Mucosa of descending colon (tissue), 3 donors: ENCODE data around the gene NOC2L. TPM values are rescaled to one million over a fixed set of nuclear protein-coding genes. Genes with fewer than 3 reads are reported as not detected.
A peak's percentile ranks its signal among the peaks of the same experiment; 100 is the strongest.
"Not testable (repeated sequence)": the region's sequence is repeated elsewhere in the genome, so short reads cannot be mapped to it uniquely, and the experiment has no call there.

Experiments used
- ATAC-seq: fragments of 200-7000 bp; cut with Tn5 transposase; one replicate; pipeline ENCODE4 v1.9.1; 2020; ENCODE audit warnings: mild to moderate bottlenecking, moderate library complexity
- DNase-seq, 3 donors: peaks; one replicate each; pipeline ENCODE4 v3.0.0-alpha.2; 2020
- H3K36me3 ChIP-seq: fragments of 200-600 bp; one replicate; pipeline ENCODE4 v1.8.0; 2021; ENCODE audit warnings: low read depth, mild to moderate bottlenecking
- H3K4me1 ChIP-seq: fragments of 200-600 bp; one replicate; pipeline ENCODE4 v1.8.0; 2021; ENCODE audit warnings: low read depth, mild to moderate bottlenecking
- H3K4me3 ChIP-seq: fragments of 200-600 bp; one replicate; pipeline ENCODE4 v1.8.0; 2021; ENCODE audit warnings: mild to moderate bottlenecking
- H3K9me3 ChIP-seq: fragments of 200-600 bp; one replicate; pipeline ENCODE4 v1.8.0; 2021; ENCODE audit warnings: mild to moderate bottlenecking
- intact Hi-C, 2 donors: fragments of 100-400 bp; cut with DNase I in 1 of 2; cut with micrococcal nuclease in 1 of 2; formaldehyde crosslinking; loops; one replicate each; pipeline versions ENCODE4 v1.11.0 to v1.11.1; 2022; cut with DNase I, micrococcal nuclease
- total RNA-seq, 3 donors: library from RNA; stranded (reverse); fragmentation: NEBNext Ultra II Directional in 2 of 3; extraction: Animal tissue kit (Norgen Biotek cat#: 25700) in 2 of 3; gene quantifications; one replicate each; pipeline versions ENCODE4 v1.2.1 to v1.2.4, GENCODE V29; 2021 to 2023
- TF ChIP-seq, protein P1 (sequence below): fragments of 200-600 bp; IDR thresholded peaks from one replicate; pipeline ENCODE4 v1.8.0; 2022; ENCODE audit warnings: antibody characterized with exemption, mild to moderate bottlenecking
- donor health status: DM: no; HTN: no; CAD: no; lungs with moderate emphysema.
- donor health status: DM: no; HTN: no; CAD: no.
- donor health status: DM: no; HTN: yes; CAD: no.

NOC2L gene
- total RNA-seq, 3 donors from 2014 or later = 47.3 to 56.2 (median 54.6) TPM

DNA sequence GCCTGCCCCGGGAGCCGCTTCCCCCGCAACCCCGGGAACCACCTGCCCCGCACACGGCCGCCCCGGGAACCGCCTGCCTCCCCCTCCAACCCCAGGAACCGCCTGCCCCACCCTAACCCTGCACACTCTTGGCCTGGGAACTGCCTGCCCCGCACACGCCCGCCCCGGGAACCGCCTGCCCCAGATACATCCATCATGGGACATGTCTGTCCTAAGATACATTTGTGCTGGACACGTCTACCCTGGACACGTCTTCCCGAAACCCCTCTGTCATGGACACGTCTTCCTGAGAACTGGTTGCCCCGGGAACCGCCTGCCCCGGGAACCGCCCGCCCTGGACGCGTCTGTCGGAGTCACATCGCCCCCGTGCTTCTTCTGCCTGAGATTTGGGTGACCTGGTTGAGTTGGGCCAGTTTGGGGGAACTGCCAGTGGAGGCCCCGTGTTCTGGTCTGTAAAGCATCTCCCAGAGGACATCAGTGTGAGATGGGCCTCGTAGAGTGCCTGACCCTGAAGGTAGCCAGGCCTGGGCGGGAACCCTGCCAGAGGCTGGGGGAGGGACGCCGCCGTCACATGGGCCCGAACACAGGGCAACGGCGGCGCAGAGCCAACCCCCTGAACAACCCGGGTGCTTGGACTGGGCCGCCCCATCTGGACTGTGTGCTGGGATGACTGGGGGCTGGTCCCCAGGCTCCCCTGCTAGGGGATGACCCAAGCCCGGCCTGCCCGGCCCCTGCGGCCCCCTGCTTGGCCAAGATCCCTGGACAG, 19.2 kb upstream of the NOC2L start:
- no peak for ATAC-seq

DNA sequence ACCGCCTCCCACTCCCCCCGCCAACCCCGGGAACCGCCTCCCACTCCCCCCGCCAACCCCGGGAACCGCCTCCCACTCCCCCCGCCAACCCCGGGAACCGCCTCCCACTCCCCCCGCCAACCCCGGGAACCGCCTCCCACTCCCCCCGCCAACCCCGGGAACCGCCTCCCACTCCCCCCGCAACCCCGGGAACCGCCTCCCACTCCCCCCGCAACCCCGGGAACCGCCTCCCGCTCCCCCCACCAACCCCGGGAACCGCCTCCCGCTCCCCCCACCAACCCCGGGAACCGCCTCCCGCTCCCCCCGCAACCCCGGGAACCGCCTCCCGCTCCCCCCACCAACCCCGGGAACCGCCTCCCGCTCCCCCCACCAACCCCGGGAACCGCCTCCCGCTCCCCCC, 17.7 kb upstream of the NOC2L start:
- DNase-seq = peak in 1 of 3 donors; percentile 61
- ATAC-seq, H3K36me3 ChIP-seq, H3K4me3 ChIP-seq, H3K4me1 ChIP-seq, intact Hi-C loops, H3K9me3 ChIP-seq: not testable (repeated sequence)

More for the DNA sequence above, 19.2 kb upstream of the NOC2L start:
- DNase-seq = peak in 1 of 3 donors; percentile 20
- TF ChIP-seq, protein P1, sequence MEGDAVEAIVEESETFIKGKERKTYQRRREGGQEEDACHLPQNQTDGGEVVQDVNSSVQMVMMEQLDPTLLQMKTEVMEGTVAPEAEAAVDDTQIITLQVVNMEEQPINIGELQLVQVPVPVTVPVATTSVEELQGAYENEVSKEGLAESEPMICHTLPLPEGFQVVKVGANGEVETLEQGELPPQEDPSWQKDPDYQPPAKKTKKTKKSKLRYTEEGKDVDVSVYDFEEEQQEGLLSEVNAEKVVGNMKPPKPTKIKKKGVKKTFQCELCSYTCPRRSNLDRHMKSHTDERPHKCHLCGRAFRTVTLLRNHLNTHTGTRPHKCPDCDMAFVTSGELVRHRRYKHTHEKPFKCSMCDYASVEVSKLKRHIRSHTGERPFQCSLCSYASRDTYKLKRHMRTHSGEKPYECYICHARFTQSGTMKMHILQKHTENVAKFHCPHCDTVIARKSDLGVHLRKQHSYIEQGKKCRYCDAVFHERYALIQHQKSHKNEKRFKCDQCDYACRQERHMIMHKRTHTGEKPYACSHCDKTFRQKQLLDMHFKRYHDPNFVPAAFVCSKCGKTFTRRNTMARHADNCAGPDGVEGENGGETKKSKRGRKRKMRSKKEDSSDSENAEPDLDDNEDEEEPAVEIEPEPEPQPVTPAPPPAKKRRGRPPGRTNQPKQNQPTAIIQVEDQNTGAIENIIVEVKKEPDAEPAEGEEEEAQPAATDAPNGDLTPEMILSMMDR = no peak
- Histone ChIP-seq H3K36me3 (no peaks in the 10 kb centered on the region), H3K9me3 (no peaks in the 10 kb centered on the region), H3K4me3 (no peak overlapping the region), H3K4me1 (peaks cover 5% of the 10 kb centered on the region)
- intact Hi-C loops = no loop called here

DNA sequence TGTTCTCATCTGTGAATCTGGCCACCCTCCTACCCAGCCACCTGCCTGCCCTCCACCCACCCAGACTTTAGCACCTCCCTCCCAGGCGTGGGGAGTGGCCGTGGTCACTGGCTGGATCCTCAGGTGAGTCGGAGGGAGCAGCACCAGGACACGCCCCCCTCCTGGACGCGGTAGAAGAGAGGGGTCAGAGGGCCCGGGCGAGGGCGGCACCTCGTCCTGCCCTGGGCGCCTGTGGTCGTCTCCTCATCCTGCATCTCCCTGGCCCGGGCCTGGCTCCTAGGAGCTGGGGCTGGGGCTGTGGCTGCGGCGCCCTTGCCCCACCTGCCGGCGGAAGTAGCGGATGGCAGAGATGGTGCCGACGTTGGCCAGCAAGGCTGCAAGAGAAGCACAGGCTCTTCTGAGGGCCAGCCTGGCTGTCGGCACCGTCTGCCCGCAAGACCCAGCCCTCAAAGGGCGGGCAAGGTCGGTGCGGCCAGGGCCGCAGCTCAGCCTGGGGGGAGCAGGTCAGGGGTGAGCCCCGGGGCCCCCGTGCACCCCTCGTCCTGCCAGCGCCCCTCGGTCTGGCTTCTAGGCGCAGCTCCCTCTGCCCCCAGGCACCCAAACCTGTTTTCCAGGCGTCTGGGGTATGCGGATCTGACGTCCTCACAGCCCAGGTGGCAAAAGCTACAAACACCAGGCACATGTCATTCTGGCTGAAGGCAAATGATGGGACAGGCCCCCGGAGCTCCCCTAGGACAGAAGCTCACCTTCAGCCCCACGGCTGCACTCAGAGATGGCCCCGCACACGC, 17.0 kb upstream of the NOC2L start:
- peak; percentile 87 for ATAC-seq
- no peak overlapping the region for H3K4me3 ChIP-seq
- peak; percentile 70 to 85 (median 74) for DNase-seq
- TF ChIP-seq, protein P1 = peak; percentile 44
- peaks cover 5% of the 10 kb centered on the region for H3K4me1 ChIP-seq
- H3K36me3 ChIP-seq = no peaks in the 10 kb centered on the region
- intact Hi-C loops = no loop called here
- no peaks in the 10 kb centered on the region for H3K9me3 ChIP-seq

DNA sequence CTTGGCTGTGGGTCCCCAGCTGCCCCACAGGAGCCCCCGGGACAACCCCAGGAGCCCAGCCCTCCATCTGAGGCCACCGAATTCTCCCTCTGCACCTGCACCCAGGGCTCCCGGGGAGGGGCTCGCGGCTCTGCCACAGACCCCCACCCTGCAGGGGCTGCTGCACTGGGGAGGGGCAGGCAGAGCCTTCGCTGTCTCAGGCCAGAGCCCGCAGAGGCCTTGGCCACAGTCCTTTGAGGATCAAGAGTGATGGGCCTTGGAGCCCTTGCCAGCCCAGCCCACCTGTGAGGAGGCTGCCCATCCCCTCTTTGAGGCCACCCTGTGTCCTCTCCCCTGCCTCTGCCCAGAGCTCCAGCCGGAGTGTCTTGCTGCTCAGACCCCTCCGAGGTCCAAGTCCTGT, 16.3 kb upstream of the NOC2L start:
- intact Hi-C loops = no loop called here

DNA sequence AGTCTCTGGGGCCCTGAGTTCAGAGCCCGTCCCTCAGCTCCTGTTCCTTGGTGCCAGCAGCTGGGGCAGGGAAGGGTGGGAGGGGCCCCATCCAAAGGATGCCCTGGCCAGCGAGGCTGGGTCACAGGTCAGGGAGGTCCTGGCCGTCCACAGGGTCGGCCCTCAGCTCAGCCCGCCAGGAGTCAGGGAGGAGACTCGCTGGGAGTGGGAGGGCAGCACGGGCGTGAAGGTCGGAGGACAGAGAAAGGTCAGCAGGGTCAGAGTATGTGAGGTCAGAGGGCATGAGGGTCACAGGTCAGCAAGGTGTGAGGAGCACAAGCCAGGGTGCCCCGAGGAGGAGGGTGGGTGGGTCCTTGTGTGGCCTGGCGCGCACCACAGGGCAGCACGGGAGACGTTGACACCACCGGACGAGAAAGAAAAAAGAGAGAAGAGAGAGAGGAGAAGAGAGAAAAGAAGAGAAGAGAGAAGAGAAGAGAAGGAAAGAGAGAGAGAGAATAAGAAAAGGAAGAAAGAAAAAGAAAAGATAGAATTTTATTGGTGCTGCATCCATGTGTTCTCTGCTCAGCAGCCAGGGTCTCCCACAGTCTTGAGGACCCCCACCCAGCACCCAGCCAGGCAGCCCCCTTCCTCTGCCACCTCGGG, 15.8 kb upstream of the NOC2L start:
- no peaks in the 10 kb centered on the region for H3K9me3 ChIP-seq
- DNase-seq = peak in 1 of 3 donors; percentile 21
- H3K36me3 ChIP-seq = no peaks in the 10 kb centered on the region
- no peak overlapping the region for H3K4me3 ChIP-seq
- intact Hi-C loops = no loop called here
- no peak for ATAC-seq
- peaks cover 5% of the 10 kb centered on the region for H3K4me1 ChIP-seq
- TF ChIP-seq, protein P1 = no peak

More for the DNA sequence above, 16.3 kb upstream of the NOC2L start:
- Histone ChIP-seq H3K4me1 (peaks cover 5% of the 10 kb centered on the region), H3K4me3 (no peak overlapping the region), H3K36me3 (no peaks in the 10 kb centered on the region), H3K9me3 (no peaks in the 10 kb centered on the region)
- TF ChIP-seq, protein P1 = no peak
- ATAC-seq = no peak
- peak in 1 of 3 donors; percentile 27 for DNase-seq

DNA sequence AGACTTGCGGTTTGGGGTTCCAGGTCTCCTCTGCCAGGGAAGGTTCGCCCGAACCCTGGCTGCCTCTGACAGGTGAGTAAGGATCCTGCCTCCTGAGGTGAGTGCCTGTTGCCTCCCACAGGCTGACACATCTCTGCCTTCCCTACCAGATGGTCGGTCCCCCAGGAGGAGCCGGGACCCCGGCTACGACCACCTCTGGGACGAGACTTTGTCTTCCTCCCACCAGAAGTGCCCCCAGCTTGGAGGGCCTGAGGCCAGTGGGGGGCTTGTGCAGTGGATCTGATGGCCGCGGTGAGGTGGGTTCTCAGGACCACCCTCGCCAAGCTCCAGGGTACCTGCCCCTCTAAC, 15.2 kb upstream of the NOC2L start:
- DNase-seq (no peak), ATAC-seq (no peak)
- H3K4me3 ChIP-seq = no peak overlapping the region
- TF ChIP-seq, protein P1 = no peak
- intact Hi-C loops = no loop called here
- no peaks in the 10 kb centered on the region for H3K9me3 ChIP-seq
- H3K36me3 ChIP-seq = no peaks in the 10 kb centered on the region
- peaks cover 5% of the 10 kb centered on the region for H3K4me1 ChIP-seq
